ENCODE results near the gene WDR90. TPM values are rescaled to one million over a fixed set of nuclear protein-coding genes. Genes with fewer than 3 reads are reported as not detected.

WDR90 gene
- total RNA-seq, 1 experiment from 2014 or later, result 68.2 TPM

- peak overlapping the region in 2 of 3 experiments; percentile 57 to 85; a peak in 3 of 7 replicates for H3K27ac Mint-ChIP-seq
- Histone ChIP-seq H4K5ac (ENCODE audit: insufficient read length, low read depth, low read length) (no peak overlapping the region), H4K20me1 (ENCODE audit: control insufficient read depth, insufficient read depth, insufficient read length) (no peaks in the 10 kb centered on the region), H3K56ac (ENCODE audit: insufficient read length, low read depth, low read length) (no peak overlapping the region), H2AFZ (ENCODE audit: low read length) (no peak overlapping the region), H3K79me1 (ENCODE audit: insufficient read depth, low read depth, low read length, poor library complexity, severe bottlenecking) (no peaks in the 10 kb centered on the region), H3K9me3 (ENCODE audit: control insufficient read depth, low read depth, low read length) (no peaks in the 10 kb centered on the region), H3K18ac (ENCODE audit: insufficient read length, low read depth, low read length) (peak overlapping the region; percentile 46), H3K79me2 (ENCODE audit: insufficient read depth, low read length) (peaks cover 2% of the 10 kb centered on the region; the same call in 1 of the 2 replicates), H3K23ac (ENCODE audit: insufficient read length, low read depth, low read length) (no peak overlapping the region), H4K91ac (ENCODE audit: insufficient read length, low read depth, low read length) (no peak overlapping the region), H3K4ac (ENCODE audit: low read depth, low read length) (no peak overlapping the region), H3K27ac (ENCODE audit: insufficient read length, low read depth, low read length) (no peak overlapping the region), H3K4me1 (ENCODE audit: insufficient read depth, low read length) (no peaks in the 10 kb centered on the region), H2BK5ac (ENCODE audit: insufficient read length, low read length) (no peak overlapping the region), H3K9ac (ENCODE audit: extremely low read depth, insufficient read length, low read length) (no peak overlapping the region), H3T11ph (ENCODE audit: low read length) (no peak overlapping the region), H3K14ac (ENCODE audit: insufficient read depth, low read length) (no peak overlapping the region; the same call in 1 of the 2 replicates), H2AK5ac (ENCODE audit: insufficient read length, low read length) (no peak overlapping the region), H2BK120ac (ENCODE audit: low read depth, low read length, poor library complexity, severe bottlenecking) (no peak overlapping the region), H3K27me3 (ENCODE audit: insufficient read depth, low read length) (no peaks in the 10 kb centered on the region), H3K4me2 (ENCODE audit: insufficient read depth, insufficient read length, low read length) (peak overlapping the region; percentile 61), H3K23me2 (ENCODE audit: insufficient read length, low read depth, low read length, poor library complexity, severe bottlenecking) (peaks cover 15% of the 10 kb centered on the region), H2BK20ac (ENCODE audit: low read depth, low read length, poor library complexity, severe bottlenecking) (no peak overlapping the region), H4K8ac (replicated peaks; ENCODE audit: insufficient read length, low read depth, low read length) (no peak overlapping the region), H2BK12ac (ENCODE audit: insufficient read length, low read depth, low read length) (no peak overlapping the region), H2BK15ac (ENCODE audit: low read depth, low read length) (no peak overlapping the region)
- no peak for TF ChIP-seq CTCF (conservative IDR thresholded peaks at IDR 0.05)
- peaks cover 24 to 42% of the 10 kb centered on the region in 2 experiments for H3K4me1 Mint-ChIP-seq
- peaks cover 3% of the 10 kb centered on the region; the same call in 1 of the 2 replicates for H3K27me3 Mint-ChIP-seq (ENCODE audit: low read depth)
- DNase-seq, result peak; percentile 84
- no peaks in the 10 kb centered on the region for H3K9me3 Mint-ChIP-seq
- peak overlapping the region; percentile 56 to 79 for H3K4me3 Mint-ChIP-seq
- no CpG with 5 or more reads among the region's 52 CpGs for WGBS (ENCODE audit: extremely low coverage, insufficient read length, low lambda C conversion rate)
- H3K36me3 Mint-ChIP-seq (ENCODE audit: insufficient read depth in 1 of 3, low read depth in 3 of 3), result peaks cover 14 to 28% (median 21%) of the 10 kb centered on the region in 3 experiments; a peak in 6 of 7 replicates
Measured at GRCh38 chr16:678858-679813, 30.0 kb downstream of the WDR90 start.
